NCI-H146 treated with DMSO at 0.1 percent for 48 hours (cell line): ENCODE measurements around the gene CRTC1.

ENCODE experiments used
- DNase-seq: peaks from one replicate; lab custom pipeline; 2025; ENCODE audit not compliant: unreplicated experiment; lab: John Stamatoyannopoulos, UW

The CRTC1 gene

GRCh38 chr19:18683109-18683957 is at the start of gene CRTC1:
Gene CRTC1 (plus strand): TSS chr19:18683680. CDS start chr19:18683703, 23 bp downstream.
- DNase-seq = peak; percentile 79

GRCh38 chr19:18634612-18635297 is 48.7 kb upstream of the CRTC1 start:
- peak; percentile 75 for DNase-seq

- no peak for DNase-seq
Measured at GRCh38 chr19:18635831-18636182, 47.7 kb upstream of the CRTC1 start.

GRCh38 chr19:18636183-18636968 is 47.1 kb upstream of the CRTC1 start:
- peak; percentile 98 for DNase-seq

GRCh38 chr19:18636969-18637629 is 46.4 kb upstream of the CRTC1 start, which contains the start of gene KLHL26:
Gene KLHL26 (plus strand): TSS chr19:18637028. CDS start chr19:18637055, 27 bp downstream.
- no peak for DNase-seq

GRCh38 chr19:18637673-18638630 is 45.5 kb upstream of the CRTC1 start:
- peak; percentile 82 for DNase-seq

- no peak for DNase-seq
Measured at GRCh38 chr19:18639706-18640243, 43.7 kb upstream of the CRTC1 start.

GRCh38 chr19:18644196-18645034 is 39.1 kb upstream of the CRTC1 start:
- no peak for DNase-seq

- DNase-seq = no peak
Measured at GRCh38 chr19:18645035-18645511, 38.4 kb upstream of the CRTC1 start.

GRCh38 chr19:18646535-18647370 is 36.7 kb upstream of the CRTC1 start:
- peak; percentile 68 for DNase-seq

- no peak for DNase-seq
Measured at GRCh38 chr19:18647371-18647767, 36.1 kb upstream of the CRTC1 start.

GRCh38 chr19:18647807-18648206 is 35.7 kb upstream of the CRTC1 start:
- DNase-seq = no peak

GRCh38 chr19:18648973-18649315 is 34.5 kb upstream of the CRTC1 start:
- no peak for DNase-seq

- no peak for DNase-seq
Measured at GRCh38 chr19:18649371-18650020, 34.0 kb upstream of the CRTC1 start.

- no peak for DNase-seq
Measured at GRCh38 chr19:18650021-18650390, 33.5 kb upstream of the CRTC1 start.

- no peak for DNase-seq
Measured at GRCh38 chr19:18650468-18651041, 32.9 kb upstream of the CRTC1 start.

GRCh38 chr19:18651300-18651699 is 32.2 kb upstream of the CRTC1 start:
- DNase-seq = no peak
